ENCODE data around the gene PSMA3.
A peak's percentile ranks its signal among the peaks of the same experiment; 100 is the strongest.

The PSMA3 gene

GRCh38 chr14:58270628-58271027 lies 26.0 kb downstream of the PSMA3 start:
- Histone ChIP-seq H3K4me3 (ENCODE audit: insufficient read depth, low read depth, low read length, poor library complexity, severe bottlenecking) (no peak overlapping the region), H3K27me3 (replicated peaks; ENCODE audit: control insufficient read depth, insufficient read depth, low read length, poor library complexity, severe bottlenecking) (no peaks in the 10 kb centered on the region), H3K36me3 (ENCODE audit: control insufficient read depth, insufficient read depth, low read length) (peaks cover 70% of the 10 kb centered on the region), H3K27ac (ENCODE audit: insufficient read depth, low read length, poor library complexity, severe bottlenecking) (no peak overlapping the region), H3K9me3 (ENCODE audit: control insufficient read depth, low read length) (no peaks in the 10 kb centered on the region), H3K4me1 (ENCODE audit: control insufficient read depth, insufficient read depth, low read length, poor library complexity, severe bottlenecking) (no peaks in the 10 kb centered on the region)
- no peak for DNase-seq

GRCh38 chr14:58272588-58273372 lies 28.1 kb downstream of the PSMA3 start:
- DNase-seq, result no peak
- no peaks in the 10 kb centered on the region for H3K9me3 ChIP-seq (ENCODE audit: control insufficient read depth, low read length)
- no peak overlapping the region for H3K4me3 ChIP-seq (ENCODE audit: insufficient read depth, low read depth, low read length, poor library complexity, severe bottlenecking)
- H3K27me3 ChIP-seq (replicated peaks; ENCODE audit: control insufficient read depth, insufficient read depth, low read length, poor library complexity, severe bottlenecking), result no peaks in the 10 kb centered on the region
- H3K4me1 ChIP-seq (ENCODE audit: control insufficient read depth, insufficient read depth, low read length, poor library complexity, severe bottlenecking), result peaks cover 10% of the 10 kb centered on the region
- peaks cover 63% of the 10 kb centered on the region for H3K36me3 ChIP-seq (ENCODE audit: control insufficient read depth, insufficient read depth, low read length)
- H3K27ac ChIP-seq (ENCODE audit: insufficient read depth, low read length, poor library complexity, severe bottlenecking), result no peak overlapping the region

GRCh38 chr14:58274881-58275280 lies 30.2 kb downstream of the PSMA3 start:
- Histone ChIP-seq H3K27ac (ENCODE audit: insufficient read depth, low read length, poor library complexity, severe bottlenecking) (no peak overlapping the region), H3K36me3 (ENCODE audit: control insufficient read depth, insufficient read depth, low read length) (peaks cover 59% of the 10 kb centered on the region), H3K27me3 (replicated peaks; ENCODE audit: control insufficient read depth, insufficient read depth, low read length, poor library complexity, severe bottlenecking) (no peaks in the 10 kb centered on the region), H3K4me1 (ENCODE audit: control insufficient read depth, insufficient read depth, low read length, poor library complexity, severe bottlenecking) (peaks cover 10% of the 10 kb centered on the region), H3K4me3 (ENCODE audit: insufficient read depth, low read depth, low read length, poor library complexity, severe bottlenecking) (no peak overlapping the region), H3K9me3 (ENCODE audit: control insufficient read depth, low read length) (no peaks in the 10 kb centered on the region)
- no peak for DNase-seq

- Histone ChIP-seq H3K4me3 (ENCODE audit: insufficient read depth, low read depth, low read length, poor library complexity, severe bottlenecking) (no peak overlapping the region), H3K27ac (ENCODE audit: insufficient read depth, low read length, poor library complexity, severe bottlenecking) (no peak overlapping the region), H3K36me3 (ENCODE audit: control insufficient read depth, insufficient read depth, low read length) (peaks cover 51% of the 10 kb centered on the region), H3K27me3 (replicated peaks; ENCODE audit: control insufficient read depth, insufficient read depth, low read length, poor library complexity, severe bottlenecking) (no peaks in the 10 kb centered on the region), H3K4me1 (ENCODE audit: control insufficient read depth, insufficient read depth, low read length, poor library complexity, severe bottlenecking) (peaks cover 10% of the 10 kb centered on the region), H3K9me3 (ENCODE audit: control insufficient read depth, low read length) (no peaks in the 10 kb centered on the region)
- DNase-seq, result no peak
These were observed 31.0 kb downstream of the PSMA3 start for GRCh38 chr14:58275527-58276190.

GRCh38 chr14:58276208-58276607 lies 31.6 kb downstream of the PSMA3 start:
- peaks cover 14% of the 10 kb centered on the region for H3K4me1 ChIP-seq (ENCODE audit: control insufficient read depth, insufficient read depth, low read length, poor library complexity, severe bottlenecking)
- no peak overlapping the region for H3K27ac ChIP-seq (ENCODE audit: insufficient read depth, low read length, poor library complexity, severe bottlenecking)
- no peaks in the 10 kb centered on the region for H3K27me3 ChIP-seq (replicated peaks; ENCODE audit: control insufficient read depth, insufficient read depth, low read length, poor library complexity, severe bottlenecking)
- H3K36me3 ChIP-seq (ENCODE audit: control insufficient read depth, insufficient read depth, low read length), result peaks cover 47% of the 10 kb centered on the region
- H3K9me3 ChIP-seq (ENCODE audit: control insufficient read depth, low read length), result no peaks in the 10 kb centered on the region
- no peak overlapping the region for H3K4me3 ChIP-seq (ENCODE audit: insufficient read depth, low read depth, low read length, poor library complexity, severe bottlenecking)
- no peak for DNase-seq

- Histone ChIP-seq H3K9me3 (ENCODE audit: control insufficient read depth, low read length) (no peaks in the 10 kb centered on the region), H3K27ac (ENCODE audit: insufficient read depth, low read length, poor library complexity, severe bottlenecking) (no peak overlapping the region), H3K36me3 (ENCODE audit: control insufficient read depth, insufficient read depth, low read length) (peaks cover 36% of the 10 kb centered on the region), H3K4me1 (ENCODE audit: control insufficient read depth, insufficient read depth, low read length, poor library complexity, severe bottlenecking) (peaks cover 28% of the 10 kb centered on the region), H3K27me3 (replicated peaks; ENCODE audit: control insufficient read depth, insufficient read depth, low read length, poor library complexity, severe bottlenecking) (no peaks in the 10 kb centered on the region), H3K4me3 (ENCODE audit: insufficient read depth, low read depth, low read length, poor library complexity, severe bottlenecking) (no peak overlapping the region)
- DNase-seq, result no peak
These were observed 33.5 kb downstream of the PSMA3 start for GRCh38 chr14:58278177-58278576.

GRCh38 chr14:58280954-58281787 lies 36.5 kb downstream of the PSMA3 start:
- no peaks in the 10 kb centered on the region for H3K27me3 ChIP-seq (replicated peaks; ENCODE audit: control insufficient read depth, insufficient read depth, low read length, poor library complexity, severe bottlenecking)
- no peak overlapping the region for H3K4me3 ChIP-seq (ENCODE audit: insufficient read depth, low read depth, low read length, poor library complexity, severe bottlenecking)
- DNase-seq, result peak in 1 of 3 donors; percentile 11
- peak overlapping the region; percentile 71 for H3K27ac ChIP-seq (ENCODE audit: insufficient read depth, low read length, poor library complexity, severe bottlenecking)
- peaks cover 26% of the 10 kb centered on the region for H3K4me1 ChIP-seq (ENCODE audit: control insufficient read depth, insufficient read depth, low read length, poor library complexity, severe bottlenecking)
- no peaks in the 10 kb centered on the region for H3K9me3 ChIP-seq (ENCODE audit: control insufficient read depth, low read length)
- peaks cover 49% of the 10 kb centered on the region for H3K36me3 ChIP-seq (ENCODE audit: control insufficient read depth, insufficient read depth, low read length)

GRCh38 chr14:58281969-58282368 lies 37.3 kb downstream of the PSMA3 start:
- H3K4me3 ChIP-seq (ENCODE audit: insufficient read depth, low read depth, low read length, poor library complexity, severe bottlenecking), result no peak overlapping the region

GRCh38 chr14:58282925-58283593 lies 38.4 kb downstream of the PSMA3 start:
- H3K27ac ChIP-seq (ENCODE audit: insufficient read depth, low read length, poor library complexity, severe bottlenecking), result peak overlapping the region; percentile 36
- peaks cover 18% of the 10 kb centered on the region for H3K4me1 ChIP-seq (ENCODE audit: control insufficient read depth, insufficient read depth, low read length, poor library complexity, severe bottlenecking)
- no peaks in the 10 kb centered on the region for H3K27me3 ChIP-seq (replicated peaks; ENCODE audit: control insufficient read depth, insufficient read depth, low read length, poor library complexity, severe bottlenecking)
- no peaks in the 10 kb centered on the region for H3K9me3 ChIP-seq (ENCODE audit: control insufficient read depth, low read length)
- H3K4me3 ChIP-seq (ENCODE audit: insufficient read depth, low read depth, low read length, poor library complexity, severe bottlenecking), result no peak overlapping the region
- DNase-seq, result no peak
- H3K36me3 ChIP-seq (ENCODE audit: control insufficient read depth, insufficient read depth, low read length), result peaks cover 43% of the 10 kb centered on the region

More at GRCh38 chr14:58281969-58282368, 37.3 kb downstream of the PSMA3 start:
- H3K9me3 ChIP-seq (ENCODE audit: control insufficient read depth, low read length), result no peaks in the 10 kb centered on the region
- peak overlapping the region; percentile 71 for H3K27ac ChIP-seq (ENCODE audit: insufficient read depth, low read length, poor library complexity, severe bottlenecking)
- H3K27me3 ChIP-seq (replicated peaks; ENCODE audit: control insufficient read depth, insufficient read depth, low read length, poor library complexity, severe bottlenecking), result no peaks in the 10 kb centered on the region
- no peak for DNase-seq
- peaks cover 49% of the 10 kb centered on the region for H3K36me3 ChIP-seq (ENCODE audit: control insufficient read depth, insufficient read depth, low read length)
- H3K4me1 ChIP-seq (ENCODE audit: control insufficient read depth, insufficient read depth, low read length, poor library complexity, severe bottlenecking), result peaks cover 18% of the 10 kb centered on the region

All from effector memory CD4-positive, alpha-beta T cell (primary cell).